ENCODE measurements around the gene TMEM203. TPM values are rescaled to one million over a fixed set of nuclear protein-coding genes. Genes with fewer than 3 reads are reported as not detected.

TMEM203 gene
- total and polyA plus RNA-seq, 9 donors = 29.2 to 40.8 (median 37.5) TPM

GRCh38 chr9:137201205-137201868, 4.1 kb downstream of the TMEM203 start:
- no peaks in the 10 kb centered on the region for H3K9me3 ChIP-seq
- WGBS, 3 donors = 10 to 14% (median 12%) methylated on average over 22 to 23 of the region's 23 CpGs
- no peaks in the 10 kb centered on the region for H3K27me3 ChIP-seq
- TF ChIP-seq POLR2A (IDR thresholded peaks at IDR 0.05) (no peak), EP300 (IDR thresholded peaks at IDR 0.05) (no peak)
- TF ChIP-seq, protein P1, sequence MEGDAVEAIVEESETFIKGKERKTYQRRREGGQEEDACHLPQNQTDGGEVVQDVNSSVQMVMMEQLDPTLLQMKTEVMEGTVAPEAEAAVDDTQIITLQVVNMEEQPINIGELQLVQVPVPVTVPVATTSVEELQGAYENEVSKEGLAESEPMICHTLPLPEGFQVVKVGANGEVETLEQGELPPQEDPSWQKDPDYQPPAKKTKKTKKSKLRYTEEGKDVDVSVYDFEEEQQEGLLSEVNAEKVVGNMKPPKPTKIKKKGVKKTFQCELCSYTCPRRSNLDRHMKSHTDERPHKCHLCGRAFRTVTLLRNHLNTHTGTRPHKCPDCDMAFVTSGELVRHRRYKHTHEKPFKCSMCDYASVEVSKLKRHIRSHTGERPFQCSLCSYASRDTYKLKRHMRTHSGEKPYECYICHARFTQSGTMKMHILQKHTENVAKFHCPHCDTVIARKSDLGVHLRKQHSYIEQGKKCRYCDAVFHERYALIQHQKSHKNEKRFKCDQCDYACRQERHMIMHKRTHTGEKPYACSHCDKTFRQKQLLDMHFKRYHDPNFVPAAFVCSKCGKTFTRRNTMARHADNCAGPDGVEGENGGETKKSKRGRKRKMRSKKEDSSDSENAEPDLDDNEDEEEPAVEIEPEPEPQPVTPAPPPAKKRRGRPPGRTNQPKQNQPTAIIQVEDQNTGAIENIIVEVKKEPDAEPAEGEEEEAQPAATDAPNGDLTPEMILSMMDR (IDR thresholded peaks at IDR 0.05) = no peak
- peak overlapping the region in 1 of 2 donors; percentile 16 for H3K27ac ChIP-seq
- intact Hi-C loops (cut with DNase I) = no loop called here
- peaks cover 23% of the 10 kb centered on the region for H3K4me1 ChIP-seq (ENCODE audit: insufficient read depth)
- DNase-seq = no peak
- no peaks in the 10 kb centered on the region for H3K36me3 ChIP-seq
- H3K4me3 ChIP-seq = peak overlapping the region; percentile 62

GRCh38 chr9:137200311-137201204, 4.9 kb downstream of the TMEM203 start, which contains the start of gene TPRN:
TSS of gene TPRN (minus strand) at chr9:137200741. CDS start at chr9:137200711, 30 bp downstream.
- Histone ChIP-seq H3K4me1 (ENCODE audit: insufficient read depth) (peaks cover 21% of the 10 kb centered on the region), H3K27ac (peak within 1 kb of the TSS in 1 of 2 donors; percentile 54), H3K4me3 (peak within 1 kb of the TSS; percentile 62), H3K27me3 (no peaks in the 10 kb centered on the region), H3K36me3 (no peaks in the 10 kb centered on the region), H3K9me3 (no peaks in the 10 kb centered on the region)
- peak; percentile 99 to 100 (median 99) for DNase-seq
- TF ChIP-seq POLR2A (IDR thresholded peaks at IDR 0.05) (peak; percentile 71), EP300 (IDR thresholded peaks at IDR 0.05) (no peak)
- TF ChIP-seq, protein P1 (IDR thresholded peaks at IDR 0.05) = peak in 1 of 3 donors; percentile 24
- intact Hi-C loops (cut with DNase I) = no loop called here
- 0 to 1% (median 1%) methylated on average over 32 to 118 of the region's 118 CpGs for WGBS, 3 donors

DNA sequence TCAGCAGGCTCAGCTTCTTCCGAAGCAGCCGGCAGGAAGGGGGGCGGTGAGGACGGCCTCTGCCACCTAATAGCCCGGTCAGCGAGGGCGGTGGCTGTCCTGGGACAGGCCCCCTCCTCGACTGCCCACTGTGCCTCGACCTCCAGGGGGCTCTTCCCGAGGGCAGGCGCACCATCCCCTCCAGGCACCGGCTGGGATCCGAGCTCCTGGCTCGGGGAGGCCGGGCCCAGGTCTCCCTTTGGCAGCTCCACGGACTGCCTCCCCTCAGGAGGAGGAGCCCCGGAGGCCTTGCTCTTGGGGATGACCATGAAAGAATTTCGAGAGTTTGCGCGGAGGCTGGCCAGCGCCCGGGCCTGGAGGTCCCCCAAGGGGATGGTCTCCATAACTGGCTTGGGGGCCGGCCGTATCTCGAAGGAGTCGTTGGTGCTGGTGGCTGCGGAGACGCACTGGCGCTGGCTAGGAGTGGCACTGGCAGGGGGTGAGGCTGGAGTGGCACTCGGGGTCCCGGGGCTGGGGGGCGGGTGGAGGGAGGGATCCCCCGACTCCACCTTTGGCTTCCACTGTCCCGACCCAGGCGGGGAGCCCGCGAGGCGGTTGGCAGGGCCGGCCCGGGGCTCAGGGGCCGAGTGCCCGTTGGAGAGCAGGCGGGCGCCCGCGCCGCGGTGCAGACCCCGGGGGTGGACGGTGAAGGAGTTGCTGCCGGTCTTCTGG, 5.9 kb downstream of the TMEM203 start:
- Histone ChIP-seq H3K9me3 (no peaks in the 10 kb centered on the region), H3K4me1 (ENCODE audit: insufficient read depth) (peaks cover 17% of the 10 kb centered on the region), H3K36me3 (no peaks in the 10 kb centered on the region), H3K27me3 (no peaks in the 10 kb centered on the region), H3K4me3 (peak overlapping the region; percentile 40), H3K27ac (no peak overlapping the region)
- intact Hi-C loops (cut with DNase I) = no loop called here
- 3 to 6% (median 4%) methylated on average over 33 to 51 of the region's 51 CpGs for WGBS, 3 donors
- TF ChIP-seq, protein P1 (IDR thresholded peaks at IDR 0.05) = no peak
- no peak for TF ChIP-seq EP300 (IDR thresholded peaks at IDR 0.05)
- TF ChIP-seq POLR2A (IDR thresholded peaks at IDR 0.05) = no peak
- peak in 1 of 5 donors; percentile 43 for DNase-seq

DNA sequence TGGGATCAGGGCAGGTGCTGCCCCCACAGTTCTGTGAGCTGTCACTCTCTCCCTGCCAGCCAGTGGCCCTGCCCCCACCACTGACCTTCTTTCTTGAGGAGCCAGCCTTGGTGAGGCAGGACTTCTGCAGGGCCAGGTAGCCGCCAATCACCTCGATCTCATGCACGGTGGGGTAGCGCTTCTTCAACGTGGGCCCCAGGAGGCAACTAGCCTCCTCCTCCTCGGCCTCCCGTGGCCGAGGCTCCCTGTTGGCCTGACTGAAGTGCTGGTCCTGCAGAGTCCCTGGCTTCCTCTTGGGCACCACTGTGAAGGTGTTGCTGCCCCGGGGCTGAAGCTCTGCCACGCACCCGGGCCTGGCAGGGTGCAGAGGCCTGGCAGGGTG, 6.6 kb downstream of the TMEM203 start:
- intact Hi-C loops (cut with DNase I) = no loop called here
- H3K4me1 ChIP-seq (ENCODE audit: insufficient read depth) = peaks cover 11% of the 10 kb centered on the region
- no peaks in the 10 kb centered on the region for H3K27me3 ChIP-seq
- no peak for TF ChIP-seq EP300 (IDR thresholded peaks at IDR 0.05)
- no peak for TF ChIP-seq POLR2A (IDR thresholded peaks at IDR 0.05)
- TF ChIP-seq, protein P1 (IDR thresholded peaks at IDR 0.05) = no peak
- no peaks in the 10 kb centered on the region for H3K36me3 ChIP-seq
- no peak for DNase-seq
- no peak overlapping the region for H3K27ac ChIP-seq
- H3K9me3 ChIP-seq = no peaks in the 10 kb centered on the region
- WGBS, 3 donors = 67 to 78% (median 68%) methylated on average over 11 of the region's 11 CpGs
- H3K4me3 ChIP-seq = no peak overlapping the region

Data from ovary (tissue), 9 donors.